T-helper 1 cell treated with Interleukin-12 subunit alpha and Interleukin-12 subunit beta and Interleukin-4 antibody, amounts not matched to agents 30 μg/mL and 1 μg/mL, for 36 hours (primary cell): ENCODE data around the gene EML1.

ENCODE experiments used
- H3K27ac Mint-ChIP-seq: one replicate; pipeline ENCODE4 v1.8.0; 2021; ENCODE audit warnings: mild to moderate bottlenecking, mixed read lengths
- H3K27me3 Mint-ChIP-seq: one replicate; pipeline ENCODE4 v1.8.0; 2021; ENCODE audit warnings: low read depth, mixed read lengths
- H3K36me3 Mint-ChIP-seq: one replicate; pipeline ENCODE4 v1.8.0; 2021; ENCODE audit warnings: low read depth, mixed read lengths
- H3K4me1 Mint-ChIP-seq: one replicate; pipeline ENCODE4 v1.8.0; 2021; ENCODE audit warnings: low read depth, mixed read lengths
- H3K4me3 Mint-ChIP-seq: one replicate; pipeline ENCODE4 v1.8.0; 2021; ENCODE audit warnings: mild to moderate bottlenecking, moderate library complexity, mixed read lengths
- H3K9me3 Mint-ChIP-seq: one replicate; pipeline ENCODE4 v1.8.0; 2021; ENCODE audit warnings: mixed read lengths

EML1 gene

GRCh38 chr14:99800781-99801180, 7.6 kb downstream of the EML1 start:
- H3K36me3 Mint-ChIP-seq, result no peaks in the 10 kb centered on the region
- H3K27ac Mint-ChIP-seq, result no peak overlapping the region
- H3K4me3 Mint-ChIP-seq, result no peak overlapping the region
- peaks cover 41% of the 10 kb centered on the region for H3K27me3 Mint-ChIP-seq
- no peaks in the 10 kb centered on the region for H3K9me3 Mint-ChIP-seq
- no peaks in the 10 kb centered on the region for H3K4me1 Mint-ChIP-seq

- no peak overlapping the region for H3K4me3 Mint-ChIP-seq
- no peak overlapping the region for H3K27ac Mint-ChIP-seq
- no peaks in the 10 kb centered on the region for H3K36me3 Mint-ChIP-seq
- peaks cover 26% of the 10 kb centered on the region for H3K27me3 Mint-ChIP-seq
- no peaks in the 10 kb centered on the region for H3K4me1 Mint-ChIP-seq
- H3K9me3 Mint-ChIP-seq, result no peaks in the 10 kb centered on the region
Observed at GRCh38 chr14:99802301-99803105, 9.3 kb downstream of the EML1 start.

GRCh38 chr14:99803106-99803775, 10.0 kb downstream of the EML1 start:
- no peak overlapping the region for H3K4me3 Mint-ChIP-seq
- H3K9me3 Mint-ChIP-seq, result no peaks in the 10 kb centered on the region
- H3K36me3 Mint-ChIP-seq, result no peaks in the 10 kb centered on the region
- peaks cover 19% of the 10 kb centered on the region for H3K27me3 Mint-ChIP-seq
- H3K4me1 Mint-ChIP-seq, result no peaks in the 10 kb centered on the region
- H3K27ac Mint-ChIP-seq, result no peak overlapping the region

GRCh38 chr14:99803803-99804202, 10.6 kb downstream of the EML1 start:
- Mint-ChIP-seq H3K36me3 (no peaks in the 10 kb centered on the region), H3K9me3 (no peaks in the 10 kb centered on the region), H3K27me3 (peaks cover 17% of the 10 kb centered on the region), H3K4me1 (no peaks in the 10 kb centered on the region), H3K27ac (no peak overlapping the region), H3K4me3 (no peak overlapping the region)

GRCh38 chr14:99805757-99806439, 12.7 kb downstream of the EML1 start:
- Mint-ChIP-seq H3K27ac (no peak overlapping the region), H3K4me1 (no peaks in the 10 kb centered on the region), H3K4me3 (no peak overlapping the region), H3K9me3 (no peaks in the 10 kb centered on the region), H3K27me3 (peaks cover 14% of the 10 kb centered on the region), H3K36me3 (no peaks in the 10 kb centered on the region)

GRCh38 chr14:99806836-99807235, 13.6 kb downstream of the EML1 start:
- no peaks in the 10 kb centered on the region for H3K36me3 Mint-ChIP-seq
- H3K27ac Mint-ChIP-seq, result no peak overlapping the region
- H3K4me1 Mint-ChIP-seq, result no peaks in the 10 kb centered on the region
- no peak overlapping the region for H3K4me3 Mint-ChIP-seq
- no peaks in the 10 kb centered on the region for H3K9me3 Mint-ChIP-seq
- peaks cover 16% of the 10 kb centered on the region for H3K27me3 Mint-ChIP-seq

GRCh38 chr14:99807413-99808153, 14.4 kb downstream of the EML1 start:
- H3K27ac Mint-ChIP-seq, result no peak overlapping the region
- H3K27me3 Mint-ChIP-seq, result peaks cover 15% of the 10 kb centered on the region
- H3K4me3 Mint-ChIP-seq, result no peak overlapping the region
- no peaks in the 10 kb centered on the region for H3K36me3 Mint-ChIP-seq
- H3K4me1 Mint-ChIP-seq, result no peaks in the 10 kb centered on the region
- H3K9me3 Mint-ChIP-seq, result no peaks in the 10 kb centered on the region

- Mint-ChIP-seq H3K36me3 (no peaks in the 10 kb centered on the region), H3K27me3 (peaks cover 15% of the 10 kb centered on the region), H3K4me3 (no peak overlapping the region), H3K27ac (no peak overlapping the region), H3K4me1 (no peaks in the 10 kb centered on the region), H3K9me3 (no peaks in the 10 kb centered on the region)
Observed at GRCh38 chr14:99808154-99808505, 14.9 kb downstream of the EML1 start.

- H3K27ac Mint-ChIP-seq, result no peak overlapping the region
- peaks cover 15% of the 10 kb centered on the region for H3K27me3 Mint-ChIP-seq
- no peaks in the 10 kb centered on the region for H3K9me3 Mint-ChIP-seq
- H3K4me3 Mint-ChIP-seq, result no peak overlapping the region
- H3K4me1 Mint-ChIP-seq, result no peaks in the 10 kb centered on the region
- no peaks in the 10 kb centered on the region for H3K36me3 Mint-ChIP-seq
Observed at GRCh38 chr14:99808515-99808914, 15.3 kb downstream of the EML1 start.

- H3K27me3 Mint-ChIP-seq, result peaks cover 20% of the 10 kb centered on the region
- H3K4me1 Mint-ChIP-seq, result no peaks in the 10 kb centered on the region
- no peaks in the 10 kb centered on the region for H3K36me3 Mint-ChIP-seq
- no peaks in the 10 kb centered on the region for H3K9me3 Mint-ChIP-seq
- H3K4me3 Mint-ChIP-seq, result no peak overlapping the region
- H3K27ac Mint-ChIP-seq, result no peak overlapping the region
Observed at GRCh38 chr14:99809360-99809759, 16.1 kb downstream of the EML1 start.

- no peaks in the 10 kb centered on the region for H3K4me1 Mint-ChIP-seq
- peaks cover 24% of the 10 kb centered on the region for H3K27me3 Mint-ChIP-seq
- H3K9me3 Mint-ChIP-seq, result no peaks in the 10 kb centered on the region
- H3K4me3 Mint-ChIP-seq, result no peak overlapping the region
- H3K36me3 Mint-ChIP-seq, result no peaks in the 10 kb centered on the region
- H3K27ac Mint-ChIP-seq, result no peak overlapping the region
Observed at GRCh38 chr14:99809859-99810558, 16.8 kb downstream of the EML1 start.

GRCh38 chr14:99810559-99810874, 17.3 kb downstream of the EML1 start:
- H3K36me3 Mint-ChIP-seq, result no peaks in the 10 kb centered on the region
- H3K27ac Mint-ChIP-seq, result no peak overlapping the region
- H3K9me3 Mint-ChIP-seq, result no peaks in the 10 kb centered on the region
- H3K27me3 Mint-ChIP-seq, result peaks cover 24% of the 10 kb centered on the region
- H3K4me3 Mint-ChIP-seq, result no peak overlapping the region
- no peaks in the 10 kb centered on the region for H3K4me1 Mint-ChIP-seq

- H3K4me1 Mint-ChIP-seq, result no peaks in the 10 kb centered on the region
- H3K4me3 Mint-ChIP-seq, result no peak overlapping the region
- H3K27me3 Mint-ChIP-seq, result peaks cover 22% of the 10 kb centered on the region
- no peak overlapping the region for H3K27ac Mint-ChIP-seq
- H3K9me3 Mint-ChIP-seq, result no peaks in the 10 kb centered on the region
- no peaks in the 10 kb centered on the region for H3K36me3 Mint-ChIP-seq
Observed at GRCh38 chr14:99812096-99812750, 19.0 kb downstream of the EML1 start.

GRCh38 chr14:99812892-99813291, 19.7 kb downstream of the EML1 start:
- no peaks in the 10 kb centered on the region for H3K9me3 Mint-ChIP-seq
- no peak overlapping the region for H3K27ac Mint-ChIP-seq
- no peak overlapping the region for H3K4me3 Mint-ChIP-seq
- H3K27me3 Mint-ChIP-seq, result peaks cover 29% of the 10 kb centered on the region
- H3K36me3 Mint-ChIP-seq, result no peaks in the 10 kb centered on the region
- H3K4me1 Mint-ChIP-seq, result no peaks in the 10 kb centered on the region
